Neural crest cell (in vitro differentiated cells): ENCODE measurements around the gene ISX. TPM values are rescaled to one million over a fixed set of nuclear protein-coding genes. Genes with fewer than 3 reads are reported as not detected.

Experiments
- DNase-seq: peaks from one replicate; pipeline ENCODE4 v3.0.0; 2021; ENCODE audit warnings: low read depth, mixed read lengths, low spot score
- H3K27ac Mint-ChIP-seq: one replicate; pipeline ENCODE4 v1.8.0; 2021; ENCODE audit warnings: mild to moderate bottlenecking, mixed read lengths; ENCODE audit not compliant: unreplicated experiment
- H3K27me3 Mint-ChIP-seq: 2 replicates; pipeline ENCODE4 v1.8.0; 2021; ENCODE audit warnings: low read depth, mild to moderate bottlenecking, mixed read lengths
- H3K36me3 Mint-ChIP-seq: 2 replicates; pipeline ENCODE4 v1.8.0; 2021; ENCODE audit warnings: low read depth, mild to moderate bottlenecking, mixed read lengths
- H3K4me1 Mint-ChIP-seq: 2 replicates; pipeline ENCODE4 v1.8.0; 2021; ENCODE audit warnings: mixed read lengths
- H3K4me3 Mint-ChIP-seq: one replicate; pipeline ENCODE4 v1.8.0; 2021; ENCODE audit warnings: mild to moderate bottlenecking, mixed read lengths
- H3K9me3 Mint-ChIP-seq: 2 replicates; pipeline ENCODE4 v1.8.0; 2021; ENCODE audit warnings: mixed read lengths
- total RNA-seq: library from RNA; stranded (reverse); gene quantifications from 2 replicates; pipeline ENCODE4 v1.2.1, GENCODE V29; 2021
- TF ChIP-seq, protein P1 (sequence below): fragments of 200-600 bp; sonication (generic); conservative IDR thresholded peaks from 2 replicates; pipeline ENCODE4 v1.5.0; 2021; ENCODE audit warnings: antibody characterized with exemption, mild to moderate bottlenecking

The ISX gene
- total RNA-seq, 1 donor from 2014 or later, result not detected

DNA sequence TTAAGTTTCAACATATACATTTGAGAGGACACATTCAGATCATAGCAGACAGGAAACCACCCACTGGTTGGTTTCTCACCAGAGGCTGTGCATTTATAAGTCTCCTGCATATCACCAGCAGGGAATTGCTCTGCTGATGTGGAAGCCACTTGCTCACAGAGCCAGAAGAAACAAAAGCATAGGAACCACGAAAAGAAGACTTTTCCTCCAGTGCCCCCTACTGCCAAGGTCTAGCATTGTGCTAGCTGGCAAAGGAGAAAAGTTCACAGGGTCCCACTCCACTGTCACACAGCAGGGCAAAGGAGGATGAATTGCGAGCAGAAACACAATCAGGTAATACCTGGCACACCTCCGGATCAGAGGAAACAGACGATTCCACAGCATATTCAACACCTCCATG lies 28.9 kb upstream of the ISX start:
- Mint-ChIP-seq H3K27ac (no peak overlapping the region), H3K36me3 (no peaks in the 10 kb centered on the region), H3K4me1 (no peaks in the 10 kb centered on the region), H3K9me3 (no peaks in the 10 kb centered on the region), H3K4me3 (no peak overlapping the region), H3K27me3 (peaks cover 16% of the 10 kb centered on the region)
- TF ChIP-seq, protein P1, sequence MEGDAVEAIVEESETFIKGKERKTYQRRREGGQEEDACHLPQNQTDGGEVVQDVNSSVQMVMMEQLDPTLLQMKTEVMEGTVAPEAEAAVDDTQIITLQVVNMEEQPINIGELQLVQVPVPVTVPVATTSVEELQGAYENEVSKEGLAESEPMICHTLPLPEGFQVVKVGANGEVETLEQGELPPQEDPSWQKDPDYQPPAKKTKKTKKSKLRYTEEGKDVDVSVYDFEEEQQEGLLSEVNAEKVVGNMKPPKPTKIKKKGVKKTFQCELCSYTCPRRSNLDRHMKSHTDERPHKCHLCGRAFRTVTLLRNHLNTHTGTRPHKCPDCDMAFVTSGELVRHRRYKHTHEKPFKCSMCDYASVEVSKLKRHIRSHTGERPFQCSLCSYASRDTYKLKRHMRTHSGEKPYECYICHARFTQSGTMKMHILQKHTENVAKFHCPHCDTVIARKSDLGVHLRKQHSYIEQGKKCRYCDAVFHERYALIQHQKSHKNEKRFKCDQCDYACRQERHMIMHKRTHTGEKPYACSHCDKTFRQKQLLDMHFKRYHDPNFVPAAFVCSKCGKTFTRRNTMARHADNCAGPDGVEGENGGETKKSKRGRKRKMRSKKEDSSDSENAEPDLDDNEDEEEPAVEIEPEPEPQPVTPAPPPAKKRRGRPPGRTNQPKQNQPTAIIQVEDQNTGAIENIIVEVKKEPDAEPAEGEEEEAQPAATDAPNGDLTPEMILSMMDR, result peak; percentile 42
- peak; percentile 9 for DNase-seq

DNA sequence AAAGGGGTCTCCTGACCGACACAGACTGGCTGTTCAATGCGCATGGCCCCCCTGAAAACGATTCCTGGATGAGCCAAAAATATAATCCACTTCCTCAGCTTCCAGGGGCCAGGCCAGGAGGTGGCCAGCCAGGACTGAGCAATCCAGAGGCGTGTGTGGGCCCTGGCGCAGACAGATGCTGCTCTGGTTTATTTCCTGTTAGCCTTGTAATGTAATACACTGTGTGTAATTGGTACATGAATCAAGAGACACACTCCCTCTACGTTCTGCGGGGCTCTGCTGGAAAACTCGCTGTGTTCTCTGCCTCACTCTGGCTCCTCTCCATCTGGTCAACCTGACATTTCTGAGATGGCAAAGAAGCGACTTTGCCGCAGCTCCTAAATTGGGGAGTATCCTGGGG lies 26.3 kb upstream of the ISX start:
- Mint-ChIP-seq H3K27ac (peak overlapping the region; percentile 13), H3K36me3 (no peaks in the 10 kb centered on the region), H3K4me1 (no peaks in the 10 kb centered on the region), H3K9me3 (no peaks in the 10 kb centered on the region), H3K27me3 (peaks cover 14% of the 10 kb centered on the region), H3K4me3 (no peak overlapping the region)
- no peak for DNase-seq
- TF ChIP-seq, protein P1, result no peak

DNA sequence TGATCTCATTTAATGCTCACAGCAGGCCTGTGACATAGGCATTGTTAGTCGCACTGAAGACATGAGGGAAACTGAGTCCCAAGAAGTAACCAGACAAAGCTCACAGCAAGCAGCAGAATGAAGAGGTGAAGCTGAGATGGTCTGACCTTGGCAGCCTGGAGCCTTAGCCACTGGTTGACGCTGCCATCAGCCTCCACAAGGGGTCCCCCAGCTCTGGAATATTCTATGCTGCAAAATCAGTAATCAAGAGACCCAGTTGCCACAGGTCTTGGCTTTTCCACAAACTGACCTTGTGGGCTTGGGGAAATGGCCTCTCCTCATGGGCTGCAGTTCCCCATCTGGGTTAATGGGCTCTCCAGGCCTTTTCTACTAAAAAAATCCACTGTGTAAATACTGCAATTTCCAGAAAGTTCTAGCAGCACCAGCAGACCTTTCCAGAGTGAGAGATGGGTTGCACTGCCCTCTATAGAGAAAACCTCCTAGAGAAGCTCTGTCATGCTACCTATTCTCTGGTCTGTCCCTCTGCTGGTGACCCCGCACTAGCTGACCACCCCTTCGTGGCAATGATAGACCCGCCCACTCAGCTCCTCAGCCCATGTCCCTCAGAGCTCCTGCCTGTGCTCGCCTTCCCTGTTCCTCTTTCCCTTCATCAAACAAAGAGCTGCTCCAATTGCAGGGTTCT lies 22.6 kb upstream of the ISX start:
- no peak overlapping the region for H3K4me3 Mint-ChIP-seq
- no peaks in the 10 kb centered on the region for H3K9me3 Mint-ChIP-seq
- H3K4me1 Mint-ChIP-seq, result no peaks in the 10 kb centered on the region
- H3K27me3 Mint-ChIP-seq, result peaks cover 25% of the 10 kb centered on the region
- no peak for DNase-seq
- TF ChIP-seq, protein P1, result no peak
- H3K36me3 Mint-ChIP-seq, result no peaks in the 10 kb centered on the region
- H3K27ac Mint-ChIP-seq, result no peak overlapping the region

DNA sequence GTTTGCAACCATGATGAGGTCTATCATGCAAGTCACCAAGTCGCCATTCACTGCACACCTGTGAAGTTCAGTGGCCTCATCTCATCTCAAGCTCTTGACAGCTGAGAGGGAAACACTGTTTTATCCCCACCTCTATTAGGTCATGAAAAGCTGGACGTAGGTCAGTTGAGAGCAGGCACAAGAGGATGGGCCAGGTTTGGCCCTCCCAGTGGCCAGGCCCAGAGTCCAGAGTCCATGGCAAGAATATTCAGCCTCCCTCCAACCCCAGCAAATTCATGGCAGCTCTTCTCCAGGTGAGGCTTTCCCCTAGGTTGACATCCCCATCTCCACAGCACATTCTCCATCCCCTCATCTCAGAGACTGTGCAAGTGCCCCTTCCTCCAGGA lies 22.0 kb upstream of the ISX start:
- H3K9me3 Mint-ChIP-seq, result no peaks in the 10 kb centered on the region
- no peak for DNase-seq
- peaks cover 25% of the 10 kb centered on the region for H3K27me3 Mint-ChIP-seq
- H3K27ac Mint-ChIP-seq, result no peak overlapping the region
- H3K4me3 Mint-ChIP-seq, result no peak overlapping the region
- no peaks in the 10 kb centered on the region for H3K36me3 Mint-ChIP-seq
- no peaks in the 10 kb centered on the region for H3K4me1 Mint-ChIP-seq
- TF ChIP-seq, protein P1, result no peak

DNA sequence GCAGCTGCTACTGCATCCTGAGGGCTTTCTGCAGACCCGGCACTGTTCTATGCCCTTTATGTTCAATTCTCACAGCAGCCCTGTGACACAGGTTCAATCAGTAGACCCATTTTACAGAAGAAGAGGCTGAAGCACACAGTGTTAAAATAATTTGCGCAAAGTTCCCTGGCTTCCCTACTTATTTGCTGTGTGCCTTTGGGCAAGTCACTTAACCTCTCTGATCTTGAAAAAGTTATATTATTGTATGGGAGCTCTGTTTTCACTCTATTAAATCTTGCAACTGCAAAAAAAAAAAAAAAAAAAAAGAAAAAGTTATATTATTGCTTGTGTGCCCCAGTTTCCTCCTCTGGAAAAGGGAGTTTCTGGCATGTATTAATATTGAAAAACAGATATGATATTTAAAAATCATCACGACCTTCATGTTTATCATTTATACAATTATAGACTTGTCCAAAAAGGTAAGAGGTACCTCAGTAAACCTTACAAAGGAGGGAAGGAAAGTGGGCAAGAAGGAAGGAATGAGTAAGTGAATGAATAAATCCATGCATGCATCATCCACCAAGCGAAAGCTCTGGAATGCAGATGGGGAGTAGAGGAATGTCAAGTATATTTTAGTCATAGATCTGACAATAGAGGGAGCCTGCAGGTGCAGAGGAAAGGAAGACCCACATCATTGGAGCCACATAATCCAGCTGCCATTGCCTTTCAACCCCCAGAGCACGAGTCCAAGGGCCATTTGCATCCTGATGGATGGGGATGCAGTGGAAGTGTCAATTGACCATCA lies 21.2 kb upstream of the ISX start:
- H3K27ac Mint-ChIP-seq, result no peak overlapping the region
- H3K9me3 Mint-ChIP-seq, result no peaks in the 10 kb centered on the region
- H3K4me3 Mint-ChIP-seq, result no peak overlapping the region
- peaks cover 27% of the 10 kb centered on the region for H3K27me3 Mint-ChIP-seq
- H3K4me1 Mint-ChIP-seq, result no peaks in the 10 kb centered on the region
- DNase-seq, result no peak
- TF ChIP-seq, protein P1, result no peak
- H3K36me3 Mint-ChIP-seq, result no peaks in the 10 kb centered on the region
